Measurements from ENCODE around the gene ERCC6L2.

Gene ERCC6L2

GRCh38 chr9:95864852-95865580 lies 10.5 kb upstream of the ERCC6L2 start:
- no peak overlapping the region for H3K4me3 ChIP-seq (ENCODE audit: control insufficient read depth, low read depth, low read length)
- no peak for TF ChIP-seq CTCF (IDR thresholded peaks at IDR 0.05; ENCODE audit: control insufficient read depth, insufficient read depth, low read depth, low read length, missing control alignments)
- DNase-seq (ENCODE audit: low read depth): no peak

- no peak for TF ChIP-seq CTCF (IDR thresholded peaks at IDR 0.05; ENCODE audit: control insufficient read depth, insufficient read depth, low read depth, low read length, missing control alignments)
- no peak for DNase-seq (ENCODE audit: low read depth)
- no peak overlapping the region for H3K4me3 ChIP-seq (ENCODE audit: control insufficient read depth, low read depth, low read length)
These were observed 5.1 kb upstream of the ERCC6L2 start for GRCh38 chr9:95870352-95870751.

- TF ChIP-seq CTCF (IDR thresholded peaks at IDR 0.05; ENCODE audit: control insufficient read depth, insufficient read depth, low read depth, low read length, missing control alignments): no peak
- DNase-seq (ENCODE audit: low read depth): no peak
- H3K4me3 ChIP-seq (ENCODE audit: control insufficient read depth, low read depth, low read length): no peak overlapping the region
These were observed 4.6 kb upstream of the ERCC6L2 start for GRCh38 chr9:95870906-95871305.

- TF ChIP-seq CTCF (IDR thresholded peaks at IDR 0.05; ENCODE audit: control insufficient read depth, insufficient read depth, low read depth, low read length, missing control alignments): no peak
- DNase-seq (ENCODE audit: low read depth): no peak
- no peak overlapping the region for H3K4me3 ChIP-seq (ENCODE audit: control insufficient read depth, low read depth, low read length)
These were observed 1.0 kb upstream of the ERCC6L2 start for GRCh38 chr9:95874303-95874988.

- no peak for TF ChIP-seq CTCF (IDR thresholded peaks at IDR 0.05; ENCODE audit: control insufficient read depth, insufficient read depth, low read depth, low read length, missing control alignments)
- DNase-seq (ENCODE audit: low read depth): no peak
- H3K4me3 ChIP-seq (ENCODE audit: control insufficient read depth, low read depth, low read length): no peak overlapping the region
These were observed 544 bp upstream of the ERCC6L2 start for GRCh38 chr9:95874989-95875304.

- DNase-seq (ENCODE audit: low read depth): no peak
- no peak overlapping the region for H3K4me3 ChIP-seq (ENCODE audit: control insufficient read depth, low read depth, low read length)
- no peak for TF ChIP-seq CTCF (IDR thresholded peaks at IDR 0.05; ENCODE audit: control insufficient read depth, insufficient read depth, low read depth, low read length, missing control alignments)
These were observed 600 bp downstream of the ERCC6L2 start for GRCh38 chr9:95876138-95876444.
